Activated CD8-positive, alpha-beta memory T cell treated with anti-CD3 and anti-CD28 coated beads, Interleukin-2, amount 50 U/mL, for 48 hours (primary cell): ENCODE results near the gene RASD2.

Experiments used
- DNase-seq: peaks from one replicate; pipeline ENCODE4 v3.0.0-alpha.2; 2020

Gene RASD2

DNA sequence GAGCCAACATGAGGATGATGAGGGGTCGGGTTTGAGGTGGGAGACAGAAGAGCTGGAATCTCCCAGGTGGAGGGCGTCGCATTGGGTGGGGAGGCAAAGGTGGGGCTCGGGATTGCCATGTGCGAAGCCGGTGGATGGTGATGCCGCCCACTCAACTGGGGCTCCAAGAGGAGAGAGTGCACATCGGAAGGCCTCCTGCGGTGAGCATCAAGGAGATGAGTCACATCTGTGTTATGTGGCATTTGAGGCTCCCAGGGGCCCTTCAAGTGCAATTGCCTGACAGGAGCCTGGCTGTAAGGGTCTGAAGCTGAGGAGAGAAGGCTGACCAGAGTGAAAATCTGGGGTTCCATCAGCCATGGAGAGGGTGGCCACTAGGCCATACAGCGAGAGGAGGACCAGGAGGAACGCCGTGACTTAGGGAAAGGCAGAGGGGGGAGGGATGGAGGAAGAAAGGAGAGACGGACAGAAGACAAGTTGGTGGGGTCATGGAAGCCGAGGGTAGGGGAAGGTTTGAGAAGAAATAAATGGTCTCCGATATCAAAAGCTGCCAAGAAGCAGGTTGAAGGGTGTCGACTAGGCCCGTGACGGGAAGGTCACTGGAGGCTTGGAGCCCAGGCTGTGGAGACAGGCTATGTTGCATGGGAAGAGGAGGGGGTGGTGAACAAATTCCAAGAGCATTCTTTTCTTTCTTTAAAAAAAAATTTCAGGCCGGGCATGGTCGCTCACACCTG lies 21.3 kb downstream of the RASD2 start:
- no peak for DNase-seq

DNA sequence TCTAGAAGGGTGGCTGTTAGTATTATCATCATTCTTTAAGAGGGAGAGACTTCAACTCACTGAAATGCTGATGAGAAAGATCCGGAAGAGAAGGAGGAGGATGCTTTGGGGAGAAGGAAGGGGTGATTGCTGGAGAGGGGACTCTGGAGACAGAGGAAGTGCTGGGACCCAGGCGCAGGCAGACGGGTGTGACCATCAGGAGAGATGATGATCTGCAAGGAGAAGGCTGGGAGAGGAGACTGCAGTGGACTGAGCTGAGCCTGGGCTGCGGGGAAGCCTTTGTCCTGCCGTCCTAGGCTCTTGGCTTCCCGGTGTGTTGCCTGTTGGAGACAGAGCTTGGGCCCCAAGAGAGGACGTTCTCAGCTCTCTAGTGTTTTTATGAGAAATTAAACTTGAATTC lies 22.6 kb downstream of the RASD2 start:
- DNase-seq = no peak

DNA sequence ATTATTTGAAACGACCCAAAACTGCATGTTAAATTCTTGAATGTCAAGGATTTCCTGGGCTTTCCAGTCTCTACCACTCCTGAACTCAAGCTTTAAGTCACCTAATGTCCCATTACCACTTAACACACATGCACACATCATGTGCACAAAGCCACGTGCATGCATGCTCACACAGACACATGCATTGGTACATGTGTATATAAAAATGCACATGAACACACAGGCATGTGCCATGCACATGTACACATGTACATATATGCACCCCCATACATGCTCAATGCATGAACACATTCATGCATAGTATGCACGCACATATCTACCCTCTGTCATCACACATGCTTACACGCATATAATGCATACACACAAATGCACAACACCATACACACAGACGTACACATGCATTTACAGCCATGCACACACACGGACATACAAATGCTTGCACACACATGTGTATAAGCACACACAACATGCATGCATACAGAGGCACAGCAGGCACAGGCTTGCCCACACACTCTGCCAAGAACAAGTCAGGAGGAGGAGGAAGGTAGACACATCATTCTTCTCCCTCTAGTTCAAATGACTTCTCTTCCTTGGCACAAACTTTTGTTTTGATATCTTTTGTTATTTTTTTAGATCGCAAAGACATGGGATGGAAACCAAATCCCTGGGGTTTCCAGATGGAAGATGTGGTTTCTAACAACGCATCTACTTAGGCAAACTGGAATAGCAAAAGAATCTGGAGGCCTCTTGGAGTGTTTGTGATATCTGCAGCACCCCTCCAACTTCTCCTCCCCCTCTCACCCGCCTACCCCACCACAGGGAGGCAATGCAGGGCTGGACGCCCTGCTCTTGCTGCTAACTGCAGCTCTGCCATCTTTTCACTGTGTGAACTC lies 24.6 kb downstream of the RASD2 start:
- DNase-seq = no peak

DNA sequence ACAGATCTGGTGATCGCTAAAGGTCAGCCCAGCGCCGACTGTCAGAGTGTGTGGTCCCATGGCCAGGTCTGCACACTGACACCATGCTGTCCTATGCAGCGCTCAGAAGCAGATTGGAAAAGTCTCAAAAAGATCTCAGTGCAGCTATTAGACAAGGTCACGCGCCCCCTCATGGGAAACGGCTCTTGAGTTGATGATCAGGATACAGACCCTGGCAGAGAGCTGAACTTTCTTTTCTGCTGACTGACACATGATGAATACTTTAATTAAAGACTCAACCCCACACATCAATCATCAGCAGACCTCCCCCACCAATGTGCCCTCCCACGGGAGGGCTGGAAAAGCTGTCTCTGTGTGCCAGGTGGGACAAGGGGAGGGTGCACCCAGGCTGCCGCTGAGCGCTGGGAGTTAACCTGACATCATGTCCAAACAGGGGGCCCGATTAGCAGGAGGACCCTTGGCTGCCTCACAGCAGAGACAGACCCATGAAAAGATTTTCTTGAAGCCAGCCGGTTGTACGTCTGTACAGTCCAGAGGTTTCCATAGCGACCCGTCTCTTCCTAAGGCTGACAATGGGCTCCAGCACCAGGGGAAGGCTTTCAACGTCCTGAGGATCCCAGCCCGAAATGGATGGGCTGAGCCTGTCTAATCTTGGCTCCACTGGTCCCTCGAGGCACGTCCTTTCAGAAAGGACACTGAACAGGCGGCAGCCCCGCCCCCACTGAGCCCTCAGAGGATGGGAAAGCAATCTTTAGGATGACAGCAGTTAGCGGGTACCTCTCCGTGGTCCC lies 26.9 kb downstream of the RASD2 start:
- DNase-seq = no peak

DNA sequence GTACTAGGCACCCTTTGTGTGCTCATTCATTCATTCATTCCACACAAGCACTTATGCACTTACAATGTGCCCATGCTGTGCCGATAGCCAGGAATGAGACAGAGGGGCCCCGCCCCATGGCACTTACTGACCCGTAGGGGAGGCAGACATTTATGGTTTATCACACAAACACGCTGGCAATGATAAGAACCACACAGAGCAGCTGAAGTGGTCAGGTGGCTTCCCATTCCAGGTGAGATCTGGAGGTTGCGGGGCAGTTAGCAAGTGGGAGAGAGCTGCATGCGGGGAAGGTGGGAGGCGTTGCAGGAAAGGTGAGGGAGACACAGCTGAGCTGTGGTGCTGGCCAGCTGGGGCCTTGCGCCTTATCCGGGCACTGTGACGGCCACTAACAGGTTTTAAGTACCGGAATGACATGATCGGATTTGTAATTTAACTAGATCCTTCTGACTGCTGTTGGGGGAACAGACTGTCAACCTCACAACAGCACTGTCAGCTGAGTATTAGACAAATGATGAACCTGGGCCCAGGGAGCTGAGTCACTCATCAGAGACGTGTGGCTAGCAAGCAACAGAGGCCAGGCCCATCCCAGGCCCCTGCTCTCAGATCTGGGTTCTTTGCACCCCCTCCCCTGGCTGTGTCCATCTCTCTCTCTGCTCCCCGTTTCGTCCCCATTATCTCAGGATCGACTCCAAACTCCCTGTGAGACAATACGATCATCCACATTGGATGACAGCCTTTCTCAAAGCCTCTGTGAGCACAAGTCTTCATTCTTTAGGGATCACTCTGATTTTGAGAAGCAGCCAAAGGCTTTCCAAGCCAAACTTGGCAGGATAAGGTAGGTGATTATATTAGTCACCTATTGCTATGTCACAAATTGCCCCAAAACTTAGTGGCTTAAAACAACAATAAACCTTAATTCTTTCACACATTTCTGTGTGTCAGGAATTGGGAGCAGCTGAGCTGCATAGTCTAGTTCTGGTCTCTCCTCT lies 28.4 kb downstream of the RASD2 start:
- no peak for DNase-seq

DNA sequence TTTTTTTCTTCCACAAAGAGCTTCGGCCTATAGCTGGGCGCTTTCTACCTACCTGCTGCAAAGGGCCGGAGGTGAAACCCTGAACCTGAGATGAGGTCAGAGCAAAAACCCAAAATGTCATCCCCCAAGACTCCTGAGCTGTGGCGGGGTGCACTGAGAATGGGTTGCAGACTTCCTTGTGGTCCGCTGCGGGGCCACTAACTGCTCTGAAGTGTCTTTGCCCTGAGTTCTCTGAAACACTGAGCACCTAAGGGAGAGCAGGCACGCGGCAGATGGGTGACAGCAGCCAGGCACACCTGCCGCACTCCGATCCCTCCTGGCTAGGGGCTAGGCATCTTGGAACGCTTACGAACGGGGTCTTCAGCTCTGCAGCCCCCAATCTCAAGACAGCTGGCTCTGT lies 29.3 kb downstream of the RASD2 start:
- DNase-seq = no peak

DNA sequence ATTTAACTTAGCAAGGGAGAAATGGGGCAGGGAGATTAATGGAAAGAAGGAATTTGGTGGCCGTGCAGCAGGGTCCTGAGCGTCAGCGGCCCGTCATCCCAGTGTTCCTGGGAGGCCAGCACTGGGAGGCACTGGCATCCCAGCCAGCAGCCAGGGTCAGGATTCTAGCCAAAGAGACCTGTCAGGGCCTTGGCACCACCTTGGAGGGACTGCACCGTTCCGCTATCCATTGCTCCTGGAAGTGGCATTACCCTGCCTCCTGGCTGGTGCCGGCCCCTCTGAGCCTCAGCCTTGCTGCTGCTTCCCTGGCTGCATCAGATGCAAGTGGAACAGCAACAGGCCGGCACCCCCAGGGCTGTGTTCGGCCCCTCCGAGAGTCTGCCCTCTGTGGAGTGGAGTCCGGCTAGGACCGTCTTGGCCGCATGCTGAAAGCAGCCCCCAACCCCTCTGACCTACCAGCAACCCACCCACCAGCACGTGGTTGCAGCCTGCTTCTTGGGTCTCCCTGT lies 30.1 kb downstream of the RASD2 start:
- DNase-seq = no peak

DNA sequence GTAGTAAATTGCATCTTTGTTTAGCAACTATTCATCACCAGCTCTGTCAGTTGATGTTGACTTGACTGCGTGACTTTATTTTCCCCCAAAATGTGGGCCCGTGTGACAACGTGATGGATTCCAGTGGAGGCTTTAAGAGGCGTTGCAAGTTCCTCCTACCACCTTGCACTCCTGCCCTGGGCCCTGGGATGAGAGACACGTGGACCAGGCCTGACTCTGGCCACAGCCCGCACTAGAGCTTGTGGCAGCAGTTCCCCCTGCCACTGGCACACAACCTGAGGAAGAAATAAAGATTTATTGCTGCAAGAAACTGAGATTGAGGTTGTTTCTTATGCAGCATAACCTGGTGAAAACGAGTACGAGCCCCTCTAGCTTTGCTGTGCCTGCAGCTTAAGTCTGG lies 31.9 kb downstream of the RASD2 start:
- DNase-seq = no peak

DNA sequence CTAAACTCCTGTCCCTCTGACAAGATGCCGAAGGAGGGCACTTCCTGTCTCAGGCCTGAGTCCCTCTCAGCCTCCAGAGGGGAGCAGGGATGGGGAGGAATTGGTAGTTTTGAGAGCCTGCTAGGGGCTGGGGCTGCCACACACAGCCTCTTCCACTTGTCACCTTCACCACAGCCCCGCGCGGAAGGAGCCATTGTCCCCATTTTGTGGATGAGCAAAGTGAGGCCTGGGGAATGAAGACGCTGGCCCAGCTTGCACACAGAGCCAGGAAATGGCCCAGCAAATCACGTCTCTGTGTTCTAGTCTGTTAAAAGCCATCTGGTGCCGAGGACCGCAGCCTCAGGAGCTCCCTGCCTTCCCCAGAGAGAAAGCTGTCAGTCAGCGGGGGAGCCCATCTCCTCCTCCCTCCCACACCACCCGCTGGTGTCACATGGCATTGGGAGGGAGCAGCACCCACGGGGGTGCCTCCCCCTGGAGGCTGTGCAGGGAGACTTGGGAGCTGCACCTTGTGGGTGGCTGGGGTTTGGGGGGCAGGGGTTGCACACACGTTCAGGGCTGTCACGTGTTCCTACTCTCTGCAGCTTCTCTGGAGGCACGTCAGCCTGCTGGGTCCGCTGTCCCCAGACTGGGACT lies 34.6 kb downstream of the RASD2 start:
- no peak for DNase-seq

DNA sequence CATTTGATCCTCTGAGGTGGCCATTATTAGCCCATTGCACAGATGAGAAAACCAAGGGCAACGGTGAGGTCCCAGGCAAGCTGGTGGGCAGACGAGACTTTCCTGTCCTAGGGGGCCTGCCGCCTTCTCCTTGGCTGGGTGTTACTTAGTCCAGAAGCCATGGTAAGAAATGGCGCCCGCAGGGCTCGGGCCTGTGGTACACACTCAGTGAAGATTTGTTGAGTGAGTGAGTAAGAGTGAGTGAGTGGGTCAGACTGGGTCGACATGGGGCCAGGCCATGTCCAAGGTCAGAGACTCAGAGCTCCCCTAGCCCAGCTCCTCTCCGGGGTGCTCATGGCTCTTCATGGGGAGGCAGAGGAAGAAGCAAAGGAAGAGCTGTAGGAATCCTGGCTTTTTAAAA lies 36.0 kb downstream of the RASD2 start:
- no peak for DNase-seq

DNA sequence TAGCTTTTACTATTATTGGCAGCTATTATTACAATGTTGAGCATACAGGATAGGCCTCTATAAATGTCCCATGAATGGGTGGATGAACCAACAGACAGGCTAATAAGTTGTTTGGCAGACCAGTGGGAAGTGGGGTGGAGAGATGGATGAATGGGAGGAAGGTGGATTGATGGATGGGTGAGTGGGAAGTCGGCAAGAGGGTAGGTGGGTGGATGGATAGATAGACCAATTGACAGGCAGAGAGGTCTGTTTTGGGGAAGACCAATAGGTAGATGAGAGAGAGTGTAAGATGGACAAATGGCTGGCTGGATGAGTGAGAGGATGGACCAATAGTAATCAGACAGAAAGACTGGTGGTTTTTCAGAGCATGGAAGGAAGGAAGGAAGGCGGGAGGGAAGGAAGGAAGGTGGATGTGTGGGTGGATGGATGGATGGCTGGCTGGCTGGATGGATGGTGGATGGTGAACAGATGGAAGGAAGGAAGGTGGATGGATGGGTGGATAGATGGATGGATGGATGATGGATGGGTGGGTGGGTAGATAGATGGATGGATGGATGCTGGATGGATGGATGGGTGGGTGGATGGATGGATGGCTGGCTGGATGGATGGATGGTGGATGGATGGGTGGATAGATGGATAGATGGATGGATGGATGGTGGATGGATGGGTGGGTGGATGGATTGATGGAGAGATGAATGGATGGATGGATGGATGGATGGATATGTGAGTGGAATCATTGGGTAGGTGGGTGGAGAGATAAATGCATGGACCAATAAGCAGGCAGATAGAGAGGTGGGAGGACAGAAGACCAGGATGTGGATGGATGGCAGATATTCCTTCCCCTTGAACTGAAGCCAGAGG lies 37.4 kb downstream of the RASD2 start:
- DNase-seq = no peak

DNA sequence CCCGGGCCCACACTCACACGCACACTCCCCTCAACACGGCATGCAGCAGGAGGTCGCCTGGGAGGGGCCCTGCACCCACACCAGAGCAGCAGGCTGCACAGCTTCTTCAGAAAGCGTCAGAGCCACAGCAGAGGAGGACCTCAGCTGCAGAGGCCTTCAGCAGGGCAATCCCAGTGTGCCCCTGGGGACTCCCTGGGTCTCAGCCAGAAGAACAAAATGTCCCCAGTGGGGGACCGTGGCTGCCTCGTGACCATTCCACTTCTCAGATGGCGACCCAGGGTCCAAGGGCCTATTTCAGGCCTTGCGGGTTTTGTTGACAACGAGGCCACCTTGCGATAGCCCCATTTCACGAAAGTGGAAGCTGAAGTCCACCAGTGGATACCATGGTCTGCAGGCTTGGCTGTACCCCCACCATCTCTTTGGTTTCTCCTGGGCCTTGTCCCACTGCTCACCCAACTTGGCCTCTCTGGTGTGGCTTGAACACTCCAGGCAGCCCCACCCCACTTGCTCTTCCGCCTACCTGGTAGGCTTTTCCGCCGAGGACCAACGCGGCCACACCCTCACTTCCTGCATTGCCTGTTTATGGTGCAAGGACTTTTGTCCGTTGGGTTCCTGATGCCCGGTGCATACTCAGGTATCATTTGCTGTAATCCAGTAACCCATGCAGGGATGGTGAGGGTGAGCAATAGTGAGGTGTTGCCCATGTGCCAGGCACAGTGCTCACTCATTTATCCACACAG lies 38.4 kb downstream of the RASD2 start:
- DNase-seq = no peak

DNA sequence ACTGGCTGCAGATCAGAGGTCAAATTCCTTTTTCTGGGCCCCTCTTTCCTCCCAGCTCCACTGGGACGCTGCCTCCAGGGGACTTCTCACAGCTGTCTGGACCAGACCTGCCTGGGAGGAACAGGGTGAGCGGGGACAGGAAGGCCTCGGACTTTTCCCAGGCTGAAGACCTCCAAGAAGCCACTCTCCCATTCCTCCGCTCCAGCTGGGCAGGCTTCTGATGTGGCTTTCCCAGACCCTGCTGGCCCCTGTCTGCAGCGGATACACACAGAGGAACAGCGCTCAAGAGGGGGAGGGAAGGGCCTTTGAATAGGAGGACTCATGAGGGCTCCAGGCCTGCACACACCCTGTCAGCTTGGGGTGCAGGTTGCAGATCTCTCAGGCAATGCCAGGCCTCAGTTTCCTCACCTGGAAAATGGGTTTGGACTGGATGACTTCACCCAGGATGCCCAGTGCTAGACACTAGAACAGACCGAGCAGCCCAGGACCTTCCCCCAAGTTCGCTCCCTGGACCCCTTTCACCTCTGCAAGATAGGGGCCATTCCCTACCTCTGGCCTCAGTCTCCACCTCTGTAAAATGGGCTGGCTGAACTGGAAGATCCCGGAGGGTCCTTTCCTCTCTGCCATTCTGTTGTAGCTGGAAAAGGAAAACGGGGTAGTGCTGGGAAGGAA lies 39.9 kb downstream of the RASD2 start:
- DNase-seq = no peak

DNA sequence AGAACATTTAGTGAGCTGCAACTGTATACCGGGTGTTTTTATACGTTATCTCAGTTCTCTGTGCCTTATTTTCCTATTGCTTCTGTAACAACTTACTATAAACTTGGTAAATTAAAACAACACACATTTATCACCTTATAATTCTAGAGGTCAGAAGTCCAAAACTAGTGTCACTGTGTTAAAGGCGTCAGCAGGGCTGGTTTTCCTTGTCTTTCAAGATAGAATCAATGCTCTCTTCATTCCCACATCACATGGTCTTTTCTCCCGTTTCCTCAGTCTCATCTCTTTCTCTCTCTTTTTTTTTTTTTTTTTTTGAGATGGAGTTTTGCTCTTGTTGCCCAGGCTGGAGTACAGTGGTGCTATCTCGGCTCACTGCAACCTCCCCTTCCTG lies 40.4 kb downstream of the RASD2 start:
- DNase-seq = no peak

DNA sequence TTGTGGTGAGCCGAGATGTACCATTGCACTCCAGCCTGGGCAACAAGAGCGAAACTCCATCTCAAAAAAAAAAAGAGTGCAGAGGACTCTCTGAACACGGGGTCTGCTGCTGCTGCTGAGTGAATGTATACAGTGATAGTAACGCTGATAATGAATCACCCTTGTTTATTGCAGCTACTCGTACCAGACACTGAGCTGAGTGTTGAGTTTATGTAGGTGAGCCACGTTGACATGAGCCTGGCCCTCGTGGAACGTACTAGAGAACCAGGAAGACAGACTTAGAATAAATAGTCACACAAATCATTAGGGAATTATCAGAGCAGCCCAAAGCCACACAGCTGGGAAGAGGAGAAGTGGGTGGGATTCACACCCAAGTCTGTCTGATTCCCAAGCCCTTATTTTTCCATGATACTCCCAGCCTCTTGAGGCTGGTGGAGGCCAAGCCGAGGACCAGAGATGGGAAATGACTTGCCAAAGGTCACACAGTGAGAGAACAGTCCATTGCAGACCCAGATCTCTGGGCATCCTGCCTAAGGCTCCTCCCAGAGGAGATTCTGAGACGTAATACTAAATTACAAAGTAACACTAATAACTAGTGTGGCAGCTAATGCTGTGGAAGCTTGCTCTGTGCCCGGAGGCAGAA lies 41.7 kb downstream of the RASD2 start:
- no peak for DNase-seq

DNA sequence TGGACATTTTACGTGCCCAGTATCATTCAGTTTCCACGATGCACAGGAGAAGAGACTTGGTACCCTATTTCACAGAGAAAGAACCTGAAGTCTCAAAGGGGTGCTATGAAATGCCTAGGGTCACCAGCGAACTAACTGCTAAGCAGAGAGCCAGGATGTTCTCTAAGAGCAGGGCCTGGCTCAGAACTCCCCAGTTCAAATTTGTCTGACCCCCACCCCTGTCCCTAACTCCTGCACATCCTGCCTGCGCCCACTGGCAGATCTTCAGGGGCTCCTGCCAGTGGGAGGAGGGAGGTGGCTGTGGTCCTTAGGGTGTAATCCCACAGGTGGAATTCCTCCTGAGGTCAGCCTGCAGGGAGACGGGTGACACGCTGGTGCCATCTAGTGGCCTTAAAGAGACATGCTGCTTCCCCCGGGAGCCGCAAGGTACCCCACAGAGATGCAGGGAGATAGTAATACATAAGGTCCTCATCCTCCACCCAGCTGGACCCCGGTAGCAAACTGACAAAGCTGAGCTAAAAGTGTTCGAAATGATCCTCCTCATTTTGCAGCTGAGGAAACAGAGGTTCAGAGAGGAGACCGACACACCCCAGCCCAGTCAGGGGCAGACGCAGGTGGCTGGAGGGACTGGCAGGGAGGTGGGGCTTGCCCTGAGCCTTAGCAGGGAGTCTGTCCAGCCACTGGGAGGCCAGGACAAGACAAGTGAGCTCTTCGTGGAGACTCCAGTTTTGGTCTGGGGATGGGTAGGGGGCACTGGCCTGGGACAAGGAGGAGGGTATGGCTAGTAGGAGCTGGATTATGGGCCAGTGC lies 42.4 kb downstream of the RASD2 start:
- DNase-seq = peak; percentile 77

DNA sequence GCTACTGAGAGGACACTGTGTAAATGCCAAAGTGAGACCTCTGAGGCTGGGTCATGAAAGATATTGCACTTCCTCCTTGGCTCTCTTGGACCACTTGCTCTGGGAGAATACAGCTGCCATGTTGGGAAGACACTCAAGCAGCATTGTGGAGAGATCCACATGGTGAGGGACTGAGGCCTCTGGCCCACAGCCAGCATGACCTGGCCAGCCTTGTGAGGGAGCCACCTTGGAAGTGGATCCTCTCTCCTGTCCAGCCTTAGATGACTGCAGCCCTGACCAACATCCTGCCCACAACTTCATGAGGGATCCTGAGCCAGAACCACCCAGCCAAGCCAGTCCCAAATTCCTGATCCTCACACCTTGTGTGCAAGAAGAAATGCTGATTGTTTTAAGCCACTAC lies 46.1 kb downstream of the RASD2 start:
- DNase-seq = no peak

DNA sequence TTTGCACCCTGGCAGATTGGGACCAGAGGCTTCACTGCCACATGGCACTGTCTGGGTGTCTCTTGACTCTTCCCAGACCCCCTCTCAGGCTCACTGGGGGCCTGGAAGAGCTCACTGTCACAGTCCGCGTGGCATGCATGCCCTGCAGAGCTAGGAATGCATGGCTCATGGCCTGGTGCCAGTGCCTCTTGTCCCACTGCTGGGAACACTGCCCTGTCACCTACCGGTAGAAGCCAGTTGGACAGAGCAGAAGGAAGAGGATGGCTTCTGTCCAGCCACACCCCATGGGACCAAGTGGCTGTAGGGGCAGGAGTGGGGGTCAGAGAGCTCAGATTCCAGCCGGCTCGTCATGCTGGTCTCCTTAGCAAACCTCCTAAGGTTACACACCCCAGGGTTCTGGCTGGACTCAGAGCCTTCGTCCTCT lies 46.8 kb downstream of the RASD2 start:
- DNase-seq = no peak
